GM19193 (cell line): ENCODE data around the gene CHMP3.

Source experiments
- POLR2A ChIP-seq: IDR thresholded peaks from 4 replicates; pipeline ENCODE4 v1.6.1; 2011; ENCODE audit not compliant: insufficient read depth, insufficient read length; ENCODE audit errors: extremely low read depth

Gene CHMP3

DNA sequence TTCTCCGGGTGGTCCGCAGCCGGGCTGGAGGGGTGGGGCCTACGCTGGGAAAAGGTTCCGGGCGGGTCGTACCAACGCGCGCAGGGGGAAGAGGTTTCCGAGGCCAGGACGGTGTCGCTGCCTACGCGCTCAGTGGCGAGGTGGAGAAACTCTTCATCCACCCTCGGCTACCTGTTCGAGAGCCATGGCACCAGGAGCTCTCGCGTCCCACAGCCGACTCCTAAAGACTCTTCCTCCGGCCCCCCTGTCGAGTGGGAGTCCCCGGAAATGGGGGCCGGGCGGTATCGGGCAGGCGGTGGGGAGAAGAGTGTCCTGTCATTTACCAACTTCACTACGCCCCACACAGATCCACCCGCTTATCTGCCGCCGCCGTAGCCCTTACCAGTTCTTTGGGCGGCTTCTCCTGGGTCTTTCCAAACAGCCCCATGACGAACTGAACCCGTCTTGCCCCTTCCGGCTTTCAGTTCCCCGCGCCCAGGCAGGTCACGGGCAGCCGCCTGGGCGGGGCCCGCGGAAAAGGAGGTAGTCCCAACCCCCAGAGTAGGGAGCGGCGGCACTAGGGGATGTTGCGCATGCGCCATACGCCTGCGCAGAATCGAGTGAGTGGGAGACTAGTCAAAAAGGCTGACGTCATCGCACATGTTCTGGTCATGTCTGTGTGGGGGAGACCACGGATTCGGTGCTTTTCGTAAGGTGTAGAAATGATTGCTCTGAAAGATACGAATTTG, at the start of gene CHMP3:
TSS of gene CHMP3 (minus strand) at position 522 of the 728 bp plus-strand sequence. CDS start at position 427, 95 bp downstream.
- TF ChIP-seq POLR2A, result peak; percentile 90

DNA sequence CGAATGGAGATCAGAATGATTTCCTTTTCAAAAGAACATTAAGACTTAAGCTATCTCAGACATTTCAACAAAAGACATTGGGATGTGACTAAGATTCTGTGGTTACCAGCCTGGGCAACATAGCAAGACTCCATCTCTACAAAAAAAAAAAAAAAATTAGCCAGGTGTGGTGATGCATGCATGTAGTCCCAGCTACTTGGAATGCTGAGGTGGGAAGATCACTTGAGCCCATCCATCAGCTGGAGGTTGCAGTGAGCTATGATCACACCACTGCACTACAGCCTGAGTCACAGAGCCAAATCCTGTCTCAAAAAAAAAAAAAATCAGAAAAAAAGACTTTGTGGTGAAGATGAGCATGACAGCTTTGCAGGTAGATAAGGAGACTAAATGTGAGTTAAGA, 47.6 kb upstream of the CHMP3 start:
- no peak for TF ChIP-seq POLR2A

DNA sequence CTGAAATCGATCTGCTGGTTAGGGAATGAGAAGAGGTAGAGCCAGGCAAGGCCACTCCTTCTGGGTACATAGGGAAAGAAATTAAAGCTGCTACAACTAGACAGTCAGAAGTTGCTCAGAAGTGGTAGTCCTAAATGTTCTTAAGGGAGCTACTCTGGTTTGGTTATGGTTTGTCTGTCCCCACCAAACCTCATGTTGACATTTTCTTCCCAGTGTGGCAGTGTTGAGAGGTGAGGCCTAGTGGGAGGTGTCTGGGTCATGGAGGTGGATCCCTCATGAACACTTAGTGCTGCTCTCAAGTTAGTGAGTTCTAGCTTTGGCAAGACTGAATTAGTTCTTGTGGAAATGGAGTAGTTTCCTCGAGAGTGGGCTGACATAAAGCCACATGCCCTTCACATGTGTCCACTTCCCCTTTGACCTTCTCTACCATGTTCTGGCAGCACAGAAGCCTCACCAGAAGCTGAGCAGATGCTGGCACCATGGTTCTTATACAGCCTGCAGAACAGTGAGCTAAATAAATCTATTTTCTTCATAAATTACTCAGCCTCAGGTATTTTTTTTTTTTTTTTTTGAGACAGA, 45.7 kb upstream of the CHMP3 start:
- TF ChIP-seq POLR2A, result no peak

DNA sequence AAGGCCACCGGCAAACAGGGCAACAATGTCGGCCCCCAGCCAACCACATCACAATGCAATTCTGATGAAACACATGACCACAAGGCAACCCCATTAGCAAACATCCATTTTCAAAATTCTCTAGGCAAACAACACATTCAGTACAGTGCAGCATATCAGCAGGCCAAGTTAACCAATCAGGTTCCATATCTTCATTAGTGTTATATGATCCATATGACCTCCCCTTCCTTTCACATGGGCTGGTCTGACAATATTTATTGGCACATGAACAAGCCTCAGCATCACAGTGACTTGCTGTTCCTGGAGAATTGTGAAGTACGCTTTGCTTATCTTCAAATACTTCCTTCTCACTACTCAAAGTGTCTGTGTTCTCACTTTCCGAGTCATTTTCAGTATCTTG, 40.7 kb upstream of the CHMP3 start:
- TF ChIP-seq POLR2A, result no peak

DNA sequence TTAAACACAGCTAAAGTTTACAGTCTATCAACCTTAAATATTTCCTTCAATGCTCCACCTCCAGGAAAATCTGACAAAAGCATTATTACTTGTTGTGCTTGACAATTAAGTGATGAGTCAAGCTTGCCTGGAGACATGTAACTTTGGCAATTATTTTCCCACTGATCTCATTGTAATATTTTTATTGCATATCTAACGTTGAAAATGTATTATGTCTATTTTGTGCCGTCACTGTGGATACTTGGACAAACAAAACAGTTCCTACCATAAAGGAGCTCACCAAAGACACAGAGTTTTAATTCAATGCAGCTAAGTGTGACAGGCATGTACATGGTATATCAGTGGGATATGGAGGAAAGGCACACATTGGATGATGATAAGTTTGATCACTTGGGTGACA, 35.7 kb upstream of the CHMP3 start:
- TF ChIP-seq POLR2A, result no peak

DNA sequence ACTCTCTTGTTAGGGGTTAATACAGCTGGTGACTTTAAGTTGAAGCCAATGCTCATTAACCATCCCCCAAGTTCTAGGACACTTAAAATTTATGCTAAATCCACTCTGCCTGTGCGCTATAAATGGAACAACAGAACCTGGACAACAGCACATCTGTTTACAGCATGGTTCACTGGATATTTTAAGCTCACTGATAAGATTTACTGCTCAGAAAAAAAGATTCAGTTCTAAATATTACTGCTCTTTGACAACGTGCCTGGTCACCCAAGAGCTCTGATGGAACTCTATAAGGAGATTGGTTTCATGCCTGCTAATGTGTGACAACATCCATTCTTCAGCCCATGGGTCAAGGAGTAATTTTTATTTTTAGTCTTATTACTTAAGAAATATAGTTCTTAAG, 32.9 kb upstream of the CHMP3 start:
- TF ChIP-seq POLR2A, result no peak

DNA sequence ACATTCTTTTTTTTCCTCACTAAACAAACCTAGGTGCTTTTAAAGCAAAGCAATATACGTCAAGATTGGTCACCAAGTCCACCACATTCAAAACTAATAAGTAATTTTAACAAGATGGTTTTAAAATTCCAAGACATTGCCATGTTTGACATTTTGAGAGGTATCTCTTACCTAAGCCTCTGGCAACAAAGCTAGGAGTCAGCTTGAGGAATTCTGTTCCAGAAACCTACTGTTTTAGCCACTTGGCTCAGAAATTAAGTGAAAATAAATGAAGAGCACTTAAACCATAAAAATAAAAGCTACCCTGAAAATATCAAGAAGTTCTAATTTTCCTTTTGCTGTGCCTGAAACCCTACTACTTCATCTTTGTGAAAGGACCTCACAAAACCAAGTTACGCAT, 30.0 kb upstream of the CHMP3 start:
- TF ChIP-seq POLR2A, result no peak

DNA sequence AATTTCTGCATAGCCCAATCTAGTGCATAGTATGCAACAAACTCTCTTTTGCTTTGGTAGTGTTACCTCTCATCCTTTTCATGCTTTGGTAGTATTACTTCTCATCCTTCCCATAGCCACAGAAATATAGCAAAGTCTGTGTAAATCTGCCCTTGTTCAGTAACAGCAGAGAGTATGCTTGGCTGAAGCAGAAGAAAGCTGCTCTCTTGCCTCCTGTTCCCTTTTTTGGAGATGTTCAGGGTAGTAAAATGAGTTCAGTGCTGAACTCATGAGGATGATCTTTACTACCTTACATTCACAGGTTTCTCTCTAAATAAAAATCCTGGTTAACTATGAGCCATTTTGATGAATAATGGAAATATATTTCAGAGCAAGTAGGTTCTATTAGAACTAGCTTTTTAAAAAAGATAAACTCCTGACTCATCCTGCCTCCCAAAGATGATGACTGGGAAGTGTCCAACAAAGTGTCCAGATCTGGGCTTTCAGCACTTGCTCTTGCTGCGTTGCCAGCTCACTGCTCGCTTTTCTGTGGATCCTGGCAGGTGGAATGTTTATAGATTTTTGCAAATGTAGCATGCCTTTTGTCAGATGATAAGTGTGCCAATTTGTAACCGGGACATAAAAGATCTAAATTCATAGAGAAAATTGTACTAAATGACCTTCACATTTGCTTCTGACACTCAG, 29.4 kb upstream of the CHMP3 start:
- TF ChIP-seq POLR2A, result no peak

DNA sequence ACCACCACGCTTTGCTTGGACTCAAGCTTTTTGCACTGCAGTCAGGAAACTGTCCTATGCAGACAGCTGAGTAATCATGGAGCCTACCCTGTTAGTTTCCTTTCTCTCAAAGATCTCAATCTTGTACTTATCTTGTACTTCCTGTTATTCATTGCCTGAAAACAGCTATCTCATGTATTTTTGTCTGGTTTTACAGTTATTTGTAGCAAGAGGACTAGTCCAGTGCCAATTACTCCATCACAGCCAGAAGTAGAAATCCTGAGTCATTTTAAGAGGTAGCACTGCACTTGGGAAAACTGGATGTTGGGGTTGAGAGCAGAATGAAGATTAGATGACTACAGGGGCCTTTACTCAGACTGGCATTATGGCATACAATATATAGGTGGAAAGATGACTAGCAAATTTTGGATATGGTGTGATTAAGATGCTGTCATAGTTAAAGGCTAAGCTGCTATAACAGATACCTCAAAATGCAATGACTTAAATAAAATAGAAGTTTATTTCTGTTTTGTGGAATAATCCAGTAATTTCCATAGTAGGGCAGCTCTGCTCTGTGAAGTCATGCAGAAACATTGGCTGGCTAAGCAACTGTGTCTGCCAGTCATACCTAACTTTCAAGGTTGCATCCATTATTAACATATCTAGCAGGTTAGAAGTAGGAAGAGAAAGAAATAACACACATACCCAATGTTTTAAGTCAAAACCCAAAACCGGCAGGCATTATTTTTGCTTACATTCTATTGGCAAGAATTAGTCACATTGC, 21.1 kb upstream of the CHMP3 start:
- TF ChIP-seq POLR2A, result no peak

DNA sequence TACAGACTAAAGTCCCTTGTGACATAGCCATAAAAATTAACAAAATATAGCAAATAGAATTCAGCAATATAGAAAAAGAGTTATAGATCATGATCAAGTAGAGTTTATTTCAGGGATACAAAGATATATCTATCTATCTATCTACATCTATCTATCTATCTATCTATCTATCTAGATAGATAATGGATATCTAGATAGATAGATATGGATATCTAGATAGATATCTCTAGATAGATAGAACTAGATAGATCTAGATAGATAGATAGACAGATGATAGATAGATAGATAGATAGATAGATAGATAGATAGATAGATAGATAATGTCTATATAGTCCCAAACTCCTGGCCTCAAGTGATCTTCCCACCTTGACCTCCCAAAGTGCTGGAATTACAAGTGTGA, 17.3 kb upstream of the CHMP3 start:
- no peak for TF ChIP-seq POLR2A

DNA sequence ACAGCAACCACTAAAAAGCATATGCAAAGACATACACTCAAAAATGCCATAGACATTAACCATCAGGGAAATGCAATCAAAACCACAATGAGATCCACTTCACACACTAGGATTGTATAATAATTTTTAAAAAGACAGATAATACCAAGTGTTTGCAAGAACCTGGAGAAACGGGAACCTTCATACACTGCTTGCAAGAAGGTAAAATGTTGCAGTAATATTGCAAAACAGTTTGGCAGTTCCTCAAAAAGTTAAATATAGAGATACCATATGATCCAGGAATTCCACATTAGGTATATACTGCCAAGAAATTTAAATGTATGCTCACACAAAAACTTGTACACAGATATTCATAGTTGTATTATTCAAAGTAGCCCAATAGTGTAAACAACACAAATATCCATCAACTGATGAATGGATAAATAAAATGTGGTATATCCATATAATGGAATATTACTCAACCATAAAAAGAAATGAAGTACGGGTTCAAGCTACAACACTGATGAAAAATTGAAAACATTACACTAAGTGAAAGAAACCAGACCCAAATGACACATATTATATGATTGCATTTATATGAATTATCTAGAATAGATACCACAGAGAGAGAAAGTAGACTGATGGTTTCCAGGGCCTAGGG, 14.7 kb upstream of the CHMP3 start:
- no peak for TF ChIP-seq POLR2A

DNA sequence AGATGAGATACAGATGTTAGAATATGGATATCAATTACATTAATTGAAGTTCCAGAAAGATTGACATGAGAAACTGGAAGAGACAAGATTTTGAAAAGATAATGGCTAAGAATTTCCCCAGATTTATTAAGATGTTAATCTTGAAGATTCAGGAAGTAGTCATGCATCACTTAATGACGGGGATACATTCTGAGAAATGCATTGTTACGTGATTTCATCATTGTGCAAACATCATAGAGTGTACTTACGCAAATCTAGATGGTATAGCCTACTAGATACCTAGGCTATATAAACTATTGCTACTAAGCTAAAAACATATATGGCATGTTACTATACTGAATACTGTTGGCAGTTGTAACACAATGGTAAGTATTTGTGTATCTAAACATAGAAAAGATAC, 6.8 kb upstream of the CHMP3 start:
- no peak for TF ChIP-seq POLR2A

DNA sequence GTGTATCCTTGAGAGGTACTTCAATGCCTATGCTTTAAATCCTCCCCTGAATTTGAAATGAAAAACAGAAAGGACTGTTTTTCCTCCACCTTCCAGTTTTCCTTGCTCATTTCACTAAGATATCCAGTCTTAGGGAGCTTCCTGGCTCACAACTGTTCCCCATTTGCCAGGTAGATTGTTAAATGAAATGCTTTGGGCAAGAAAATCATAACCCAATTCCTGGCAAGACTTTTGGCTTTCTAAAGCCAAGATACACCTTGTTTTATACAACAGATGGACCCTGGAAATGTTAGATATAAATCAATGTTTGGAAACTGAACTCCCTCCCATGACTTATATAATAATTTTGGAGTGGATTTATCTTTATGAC, 3.6 kb upstream of the CHMP3 start:
- no peak for TF ChIP-seq POLR2A

DNA sequence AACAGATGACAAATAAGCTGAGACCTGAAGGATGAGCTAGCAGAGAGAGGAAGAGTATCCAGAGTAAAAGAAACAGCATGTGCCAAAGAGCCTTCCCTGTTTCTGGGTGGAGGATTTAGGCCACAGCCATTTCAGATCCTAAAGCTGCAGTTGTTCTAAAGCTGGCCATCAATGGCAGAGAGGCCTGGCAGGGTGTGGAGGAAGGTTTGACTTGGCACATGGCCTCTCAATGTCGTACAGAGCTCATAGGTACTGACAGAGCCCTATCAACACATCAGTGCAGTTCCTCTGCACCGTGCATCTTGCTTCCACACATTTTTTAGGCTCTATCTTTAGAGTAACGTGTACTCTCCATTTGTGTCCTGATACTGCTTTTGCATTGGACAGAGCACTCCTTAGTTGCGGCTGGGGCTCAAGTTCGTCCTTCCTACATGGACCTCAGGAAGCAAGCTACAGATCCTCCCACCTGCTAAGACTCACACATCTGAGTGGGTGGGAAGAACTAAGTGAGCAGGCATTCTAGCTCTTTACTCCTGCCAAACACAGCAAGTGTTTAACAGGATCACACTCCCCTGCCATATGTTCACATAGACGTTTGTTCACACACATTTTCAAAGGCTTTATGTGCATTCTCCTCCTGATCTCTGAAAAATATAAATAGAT, 3.0 kb upstream of the CHMP3 start:
- TF ChIP-seq POLR2A, result no peak
